ENCODE results near the gene AK1.

AK1 gene

GRCh38 chr9:127867356-127868277 lies 9.9 kb downstream of the AK1 start:
- no peak for DNase-seq (ENCODE audit: low read depth)

DNA sequence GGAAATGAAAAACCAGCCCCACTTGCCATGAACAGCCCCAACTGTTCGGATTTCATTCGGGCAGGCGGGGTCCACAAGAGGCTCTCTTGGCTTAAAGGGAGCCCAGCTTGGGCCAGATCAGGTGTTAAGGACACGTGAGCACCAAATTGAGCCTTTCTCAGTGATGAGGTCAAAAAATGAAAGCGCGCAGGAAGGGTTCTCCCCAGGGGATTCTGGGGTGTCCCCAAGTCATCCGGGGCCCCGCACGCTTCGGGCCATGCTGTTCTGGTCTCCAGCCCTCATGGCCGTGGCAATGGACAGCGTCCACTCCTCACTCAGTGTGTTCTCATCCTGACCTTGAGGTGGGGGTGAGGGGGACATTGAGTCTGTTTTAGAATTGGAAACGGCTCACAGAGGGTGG lies 10.9 kb downstream of the AK1 start:
- DNase-seq (ENCODE audit: low read depth) = no peak

GRCh38 chr9:127865645-127866464 lies 11.6 kb downstream of the AK1 start:
- no peak for DNase-seq (ENCODE audit: low read depth)

- DNase-seq (ENCODE audit: low read depth) = no peak
These were observed 14.3 kb downstream of the AK1 start for GRCh38 chr9:127863191-127863621.

DNA sequence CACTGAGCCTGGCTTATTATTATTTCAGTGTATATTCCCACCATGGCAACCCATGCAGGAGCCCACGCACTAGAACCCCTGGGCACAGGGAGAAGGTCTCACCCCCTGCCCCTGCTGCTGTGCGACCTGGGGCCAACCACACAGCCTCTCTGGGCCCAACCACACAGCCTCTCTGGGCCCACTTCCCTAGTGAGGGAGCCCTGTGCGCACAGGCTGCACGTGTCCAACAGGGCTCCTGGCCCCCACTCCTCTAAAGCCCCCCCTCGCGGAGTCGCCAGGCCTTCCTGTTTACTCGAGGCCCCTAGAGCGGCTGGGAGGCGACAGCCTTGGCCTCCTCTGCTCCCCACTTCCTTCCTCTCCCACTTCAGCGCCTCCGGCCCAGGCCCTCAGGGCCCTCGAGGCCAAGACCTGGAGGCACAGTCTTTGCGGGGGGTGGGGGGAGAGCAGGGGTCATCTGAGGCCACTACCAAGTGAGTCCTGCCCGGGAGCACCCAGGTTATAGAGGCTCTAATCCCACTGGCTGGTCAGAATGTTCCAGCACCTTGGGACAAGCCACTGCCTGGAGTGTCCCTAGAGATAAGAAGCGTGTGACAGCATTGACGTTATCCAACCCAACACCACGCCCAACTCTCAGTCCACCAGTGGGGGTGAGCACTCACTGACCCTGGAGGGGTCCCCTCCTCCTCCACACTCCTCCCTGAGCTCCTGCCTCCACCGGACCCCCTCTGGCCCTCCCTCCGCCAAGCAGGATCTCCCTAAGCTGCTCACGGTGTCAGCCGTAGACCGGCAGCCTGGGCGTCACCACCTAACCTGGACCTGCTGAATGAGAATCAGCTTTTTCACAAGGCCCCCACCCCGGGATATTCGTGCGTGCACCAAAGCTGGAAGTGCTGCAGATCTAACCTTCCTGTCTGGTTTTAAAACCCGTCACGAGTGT lies 15.1 kb downstream of the AK1 start:
- DNase-seq (ENCODE audit: low read depth) = no peak

- no peak for DNase-seq (ENCODE audit: low read depth)
These were observed 16.7 kb downstream of the AK1 start for GRCh38 chr9:127860779-127861178.

GRCh38 chr9:127860260-127860659 lies 17.2 kb downstream of the AK1 start:
- no peak for DNase-seq (ENCODE audit: low read depth)

- DNase-seq (ENCODE audit: low read depth) = no peak
These were observed 19.4 kb downstream of the AK1 start for GRCh38 chr9:127858041-127858512.

GRCh38 chr9:127857278-127857677 lies 20.2 kb downstream of the AK1 start:
- no peak for DNase-seq (ENCODE audit: low read depth)

DNA sequence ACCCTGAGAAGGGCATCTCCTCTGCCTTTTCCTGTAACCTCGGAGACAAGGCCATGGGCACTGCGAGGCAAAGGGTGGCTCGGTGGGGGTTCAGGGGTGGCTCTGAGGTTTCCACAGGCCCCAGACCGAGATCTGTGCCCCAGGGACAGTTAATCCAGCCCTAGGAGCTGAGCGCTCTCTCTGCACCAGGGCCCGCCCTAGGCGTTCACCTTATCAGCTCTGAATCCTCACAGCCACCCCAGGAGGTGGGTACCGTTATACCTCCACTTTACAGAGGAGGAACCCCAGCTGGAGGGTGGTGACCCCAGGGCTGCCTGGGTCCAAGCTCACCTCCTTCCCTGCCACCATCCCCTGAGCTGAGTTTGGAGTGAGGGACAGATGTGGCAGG lies 20.8 kb downstream of the AK1 start:
- DNase-seq (ENCODE audit: low read depth) = no peak

- DNase-seq (ENCODE audit: low read depth) = no peak
These were observed 21.3 kb downstream of the AK1 start for GRCh38 chr9:127856094-127856728.

DNA sequence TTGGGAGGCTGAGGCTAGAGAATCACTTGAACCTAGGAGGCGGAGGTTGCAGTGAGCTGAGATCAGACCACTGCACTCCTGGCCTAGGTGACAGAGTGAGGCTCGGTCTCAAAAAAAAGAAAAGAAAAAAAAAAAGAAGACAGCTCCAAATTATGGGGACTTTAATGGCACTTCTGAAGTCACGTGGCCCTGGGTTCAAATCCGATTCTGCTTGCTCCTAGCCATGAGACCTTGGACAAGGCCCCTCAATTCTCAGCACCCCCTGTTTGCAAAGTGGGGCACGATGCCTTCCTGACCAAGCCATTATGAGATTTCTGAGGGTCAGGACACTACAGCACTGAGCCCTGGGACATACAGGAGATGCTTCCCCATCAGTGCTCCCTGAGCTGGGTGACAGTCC lies 22.0 kb downstream of the AK1 start:
- DNase-seq (ENCODE audit: low read depth) = no peak

- DNase-seq (ENCODE audit: low read depth) = no peak
These were observed 22.5 kb downstream of the AK1 start for GRCh38 chr9:127854960-127855359.

GRCh38 chr9:127854184-127854806 lies 23.2 kb downstream of the AK1 start, which contains the start of gene ENG:
Gene ENG (minus strand): TSS chr9:127854658. CDS start chr9:127854355, 303 bp downstream.
- peak; percentile 84 for DNase-seq (ENCODE audit: low read depth)

- peak; percentile 26 for DNase-seq (ENCODE audit: low read depth)
These were observed 23.9 kb downstream of the AK1 start for GRCh38 chr9:127853312-127854183.

- no peak for DNase-seq (ENCODE audit: low read depth)
These were observed 24.6 kb downstream of the AK1 start for GRCh38 chr9:127852829-127853228.

DNA sequence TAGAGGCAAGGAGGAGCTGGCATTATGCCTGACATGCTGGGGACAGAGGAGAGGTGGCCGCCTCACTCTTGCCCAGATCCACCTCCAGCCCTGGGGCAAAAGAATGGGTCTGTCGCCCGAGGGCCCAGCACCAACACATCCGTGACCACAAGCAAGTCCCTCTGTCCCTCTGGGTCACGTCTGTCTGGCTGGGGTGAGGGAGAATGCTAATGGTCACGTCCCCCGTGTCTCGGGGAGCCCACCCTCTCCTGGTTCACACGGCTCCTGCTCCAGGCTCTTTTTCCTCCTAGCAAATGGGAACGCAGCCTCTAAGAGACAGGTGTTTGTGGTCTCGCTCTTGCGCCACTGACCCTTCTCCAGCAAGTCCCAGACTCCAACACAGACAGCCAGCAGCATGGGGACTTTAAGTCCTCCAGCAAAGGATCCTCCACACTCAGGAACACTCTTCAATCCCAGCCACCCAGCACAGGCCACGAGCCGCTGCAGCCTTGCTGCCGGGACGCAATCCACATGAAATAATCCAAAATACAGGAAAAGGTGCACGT lies 27.1 kb downstream of the AK1 start:
- DNase-seq (ENCODE audit: low read depth) = no peak

DNA sequence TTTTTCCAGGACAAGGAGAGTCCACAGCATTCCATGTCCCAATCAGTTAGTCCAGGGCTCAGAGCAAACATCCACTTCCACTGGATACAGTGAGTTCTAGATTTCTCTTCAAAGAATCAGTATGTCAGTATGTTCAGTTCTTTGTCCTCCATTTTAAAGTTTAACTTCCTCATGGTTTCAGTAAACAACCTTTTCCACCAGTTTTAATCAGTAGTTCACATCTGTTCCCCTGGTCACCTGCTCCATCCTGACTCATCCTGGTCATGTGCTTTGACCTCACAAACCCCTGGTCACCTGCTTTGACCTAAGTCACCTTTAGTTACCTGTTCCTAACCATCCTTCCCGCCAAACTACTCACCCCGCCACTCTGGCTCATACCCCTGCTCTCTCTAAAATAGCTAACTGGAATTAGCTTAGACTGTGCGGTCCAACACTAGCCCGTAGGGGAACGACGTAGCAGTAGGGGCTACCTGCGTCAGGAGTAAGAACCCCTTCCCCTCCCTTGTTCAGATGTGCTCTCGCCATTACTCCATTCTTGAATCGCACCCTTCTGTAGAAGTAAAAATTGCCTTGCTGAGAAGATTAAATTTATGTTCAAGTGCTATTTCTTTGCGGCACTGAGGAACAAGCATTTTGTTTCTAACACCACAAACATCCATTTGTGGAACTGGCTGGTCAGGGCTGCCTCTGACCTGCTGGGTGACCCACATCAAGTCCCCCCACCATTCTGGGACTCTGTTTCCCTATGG lies 28.5 kb downstream of the AK1 start:
- no peak for DNase-seq (ENCODE audit: low read depth)
